ENCODE data around the gene SCN5A.

The SCN5A gene

DNA sequence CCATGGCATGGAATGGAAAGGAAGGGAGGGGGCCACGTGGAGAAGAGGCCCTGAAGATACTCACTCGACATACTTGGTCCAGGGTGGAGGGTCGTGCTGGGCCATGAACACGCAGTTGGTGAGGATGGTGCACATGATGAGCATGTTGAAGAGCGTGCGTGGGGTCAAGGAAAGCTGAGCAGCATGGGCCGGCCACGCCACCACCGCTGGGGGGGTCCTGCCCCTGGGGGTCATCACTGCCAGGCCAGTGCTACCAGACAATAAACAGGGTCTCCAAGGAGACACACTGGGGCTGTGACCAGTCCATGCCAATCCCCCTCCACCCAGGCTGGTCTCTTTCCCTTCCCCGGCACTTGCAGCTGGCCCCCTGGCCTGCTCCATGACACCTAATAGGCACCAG, 27.2 kb downstream of the SCN5A start:
- DNase-seq = no peak

DNA sequence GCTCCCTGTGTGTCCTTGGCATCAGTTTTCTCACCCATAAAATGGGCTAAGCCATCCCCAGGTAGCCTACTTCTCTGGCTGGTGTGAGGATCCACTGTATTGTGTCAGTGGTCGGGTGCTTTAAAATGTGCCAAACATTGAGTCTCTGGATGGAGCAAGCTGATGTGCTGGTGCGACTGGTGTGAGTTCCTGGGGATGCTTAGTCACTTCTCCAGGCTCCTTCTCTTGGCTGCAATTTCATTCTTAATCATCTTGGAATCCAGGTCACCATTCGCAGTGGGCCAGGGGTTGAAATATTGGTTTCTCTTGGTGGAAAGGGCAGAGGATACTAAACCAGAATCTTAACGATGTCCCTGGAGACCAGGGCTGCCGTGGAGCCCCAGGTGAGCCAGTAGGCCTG, 29.3 kb downstream of the SCN5A start:
- no peak for DNase-seq

DNA sequence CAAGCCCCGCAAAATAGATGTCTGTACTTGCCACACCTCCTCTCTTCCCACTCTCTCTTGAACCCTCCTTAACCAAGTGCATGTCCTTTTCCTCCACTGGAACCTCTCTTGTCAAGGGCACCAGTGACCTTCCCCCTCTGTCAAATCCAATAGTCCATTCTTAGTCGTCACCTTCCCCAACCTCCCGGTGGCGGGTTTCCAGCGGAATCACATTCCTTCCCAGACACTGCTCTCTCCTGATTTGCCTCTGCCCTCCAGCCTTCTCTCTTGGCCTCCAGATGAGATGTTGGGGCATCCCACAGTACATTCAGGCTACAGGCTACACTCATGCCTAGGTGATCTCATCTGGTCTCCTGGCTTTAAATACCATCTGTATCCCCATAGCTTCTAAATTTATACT, 31.1 kb downstream of the SCN5A start:
- no peak for DNase-seq

DNA sequence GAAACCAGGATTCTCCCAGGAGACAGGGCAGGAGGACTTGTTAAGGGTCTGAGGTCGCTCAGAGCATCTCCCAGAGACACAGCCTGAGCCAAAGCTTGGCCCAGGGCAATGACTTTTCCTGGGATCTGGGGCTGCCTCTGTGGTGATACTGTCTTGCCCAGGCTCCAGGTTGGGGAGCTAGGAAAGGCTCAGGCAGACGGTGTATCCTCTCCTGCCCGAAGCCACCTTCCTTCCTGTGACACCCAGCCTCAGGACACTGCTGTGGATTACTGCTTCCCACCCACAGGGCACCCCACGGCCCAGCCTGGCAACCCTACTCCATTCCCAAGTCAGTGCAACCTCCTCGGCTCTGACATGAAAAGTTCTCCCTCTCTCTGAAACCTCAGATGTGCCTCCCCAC, 31.9 kb downstream of the SCN5A start:
- no peak for DNase-seq

- DNase-seq = no peak
These were observed 32.4 kb downstream of the SCN5A start for GRCh38 chr3:38617137-38617536.

DNA sequence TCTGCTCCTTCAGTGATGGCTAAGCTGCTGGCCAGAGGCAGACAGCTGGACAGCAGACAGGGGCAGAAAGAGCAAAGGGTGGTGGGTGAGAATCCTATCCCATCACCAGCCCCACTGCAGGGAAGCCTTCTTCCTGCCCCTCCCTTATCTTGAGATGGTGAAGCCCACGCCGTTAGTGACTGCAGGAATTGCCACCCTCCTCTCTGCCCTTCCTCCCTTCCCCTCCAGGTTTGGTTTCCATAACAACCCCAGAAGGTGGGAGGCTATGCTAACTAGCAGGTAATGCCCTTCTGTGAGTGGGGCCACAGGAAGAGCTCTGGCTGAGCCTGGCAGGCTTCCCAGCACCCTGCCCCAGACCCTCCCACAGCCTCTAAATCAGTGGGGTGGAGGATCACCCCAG, 32.8 kb downstream of the SCN5A start:
- DNase-seq = no peak

GRCh38 chr3:38616111-38616510, 33.4 kb downstream of the SCN5A start:
- DNase-seq = no peak

DNA sequence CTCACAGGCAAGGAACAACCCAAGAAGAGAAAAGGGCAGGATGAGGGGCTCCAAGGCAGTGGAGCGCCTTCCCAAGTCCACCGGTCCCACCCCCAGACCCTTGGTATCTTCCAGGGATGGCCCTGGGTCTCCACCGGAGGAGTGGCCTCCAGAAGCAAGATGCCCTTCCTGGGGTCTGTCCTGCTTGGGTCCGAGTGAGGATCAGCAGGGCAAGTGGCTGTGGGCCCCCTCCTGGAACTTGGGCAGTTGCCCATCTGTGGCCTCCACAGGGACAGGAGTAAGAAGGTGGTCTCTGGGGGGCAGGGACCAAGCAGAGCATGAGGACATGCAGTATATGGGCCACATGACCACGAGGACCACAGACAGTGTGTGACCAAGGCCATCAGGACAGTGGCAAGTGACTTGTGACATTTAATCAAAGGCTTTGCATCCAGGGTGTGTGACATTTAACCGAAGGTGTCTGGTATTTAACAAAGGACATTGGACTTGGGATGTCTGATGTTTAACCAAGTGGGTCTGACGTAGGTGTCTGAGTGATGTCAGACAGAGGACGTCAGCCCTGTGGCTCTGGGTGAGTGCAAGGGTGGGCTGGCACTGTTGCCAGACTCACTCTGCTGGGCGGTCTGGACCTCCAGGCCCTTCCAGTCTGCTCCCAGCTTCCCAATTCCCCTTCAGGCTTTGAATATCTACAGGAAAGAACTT, 34.7 kb downstream of the SCN5A start:
- no peak for DNase-seq

DNA sequence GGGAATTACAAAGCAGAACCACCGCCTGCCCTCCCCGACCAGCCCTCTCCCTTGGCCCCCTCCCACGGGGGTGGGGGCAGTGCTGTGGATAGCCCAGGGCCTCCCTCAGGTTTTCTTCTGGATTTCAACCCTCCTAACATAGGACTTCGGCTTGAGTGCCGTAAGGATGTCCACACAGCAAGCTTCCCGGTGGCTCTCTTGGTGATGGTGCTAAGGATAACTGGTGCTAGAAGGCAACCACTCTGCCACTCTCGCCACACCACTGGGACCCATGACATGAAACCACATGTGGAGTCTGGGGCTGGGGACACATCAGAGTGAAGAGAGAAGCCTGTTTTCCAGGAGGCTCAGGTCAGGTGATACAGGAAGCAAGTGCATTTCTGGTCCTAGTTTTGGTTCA, 35.4 kb downstream of the SCN5A start:
- DNase-seq = no peak

- no peak for DNase-seq
These were observed 36.1 kb downstream of the SCN5A start for GRCh38 chr3:38613426-38613825.

DNA sequence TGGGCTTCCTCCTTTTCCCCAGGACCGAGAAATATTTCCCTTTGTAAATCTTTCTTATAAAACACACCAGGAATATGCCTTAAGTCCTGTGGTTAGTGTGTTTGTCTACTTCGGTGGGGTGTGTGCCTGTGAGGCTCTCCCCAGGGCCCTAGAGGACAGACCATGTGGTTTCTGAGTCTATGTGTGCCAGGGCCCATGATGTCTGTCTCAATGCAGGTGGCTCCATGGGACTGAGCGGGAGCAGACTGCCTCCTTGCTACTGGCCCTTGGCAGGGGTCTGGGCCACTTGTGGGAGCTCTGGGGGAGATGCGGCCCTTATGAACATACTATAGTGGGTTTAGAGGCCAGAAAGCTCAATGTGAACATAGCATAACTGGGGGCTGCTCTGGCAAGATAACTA, 37.6 kb downstream of the SCN5A start:
- no peak for DNase-seq

DNA sequence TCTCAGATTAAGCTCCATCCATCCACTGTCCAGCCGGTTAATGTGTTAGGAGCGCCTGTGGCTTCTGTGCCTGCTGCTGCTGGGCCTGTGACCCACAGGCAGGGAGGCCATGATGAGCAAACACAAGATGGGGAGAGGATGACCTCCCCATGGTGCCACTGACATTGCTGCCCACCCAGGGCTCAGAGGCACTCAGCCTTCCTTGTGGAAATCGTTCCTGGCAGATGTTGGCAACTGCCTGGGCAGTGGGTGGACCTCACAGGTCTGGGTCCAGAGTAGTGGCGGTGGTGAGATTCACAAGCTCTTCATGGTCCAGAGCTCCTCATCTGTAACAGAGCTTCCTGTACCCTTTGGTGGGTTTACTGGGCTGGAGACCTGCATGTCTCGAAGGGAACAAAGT, 38.6 kb downstream of the SCN5A start:
- DNase-seq = no peak

DNA sequence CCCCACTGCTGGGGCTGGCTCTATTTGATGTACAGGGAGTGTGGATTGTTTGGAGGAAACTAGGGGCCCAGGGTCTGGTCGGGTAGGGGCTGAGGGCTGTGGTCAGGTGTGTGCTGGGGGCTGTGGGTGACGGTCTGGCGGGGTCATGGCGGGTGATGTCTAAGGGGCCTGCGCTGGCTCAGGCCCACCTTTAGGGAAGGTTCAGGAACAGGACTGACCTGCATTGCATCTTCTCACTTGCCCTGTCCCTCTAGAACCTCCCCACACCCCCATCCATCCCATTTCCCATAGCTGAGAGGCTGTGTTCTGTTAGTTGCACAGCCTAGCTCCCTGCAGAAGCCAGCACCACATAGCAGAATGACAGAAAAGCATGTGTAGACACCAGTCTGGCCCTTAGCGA, 39.1 kb downstream of the SCN5A start:
- no peak for DNase-seq

- DNase-seq = no peak
These were observed 39.9 kb downstream of the SCN5A start for GRCh38 chr3:38609386-38610111.

DNA sequence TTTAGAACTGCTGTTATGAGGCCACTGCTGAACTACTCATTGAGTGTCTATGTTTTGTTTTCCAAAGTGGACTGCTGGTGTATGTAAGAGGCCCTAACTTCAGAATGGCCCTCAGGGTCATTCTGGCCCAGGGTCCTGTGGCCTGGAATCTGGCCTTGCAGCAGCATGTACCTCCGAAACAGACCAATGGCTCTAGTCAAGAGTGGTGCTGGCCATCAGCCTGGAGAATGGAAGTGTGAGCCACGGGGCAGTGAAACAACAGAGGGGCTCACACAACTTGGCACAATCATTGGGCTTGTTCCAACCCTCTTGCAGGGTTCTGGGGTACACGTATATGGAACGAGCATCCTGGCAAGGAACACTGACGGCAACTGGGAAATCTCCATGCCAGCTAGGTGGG, 40.5 kb downstream of the SCN5A start:
- DNase-seq = no peak

GRCh38 chr3:38608086-38608775, 41.3 kb downstream of the SCN5A start:
- DNase-seq = no peak

DNA sequence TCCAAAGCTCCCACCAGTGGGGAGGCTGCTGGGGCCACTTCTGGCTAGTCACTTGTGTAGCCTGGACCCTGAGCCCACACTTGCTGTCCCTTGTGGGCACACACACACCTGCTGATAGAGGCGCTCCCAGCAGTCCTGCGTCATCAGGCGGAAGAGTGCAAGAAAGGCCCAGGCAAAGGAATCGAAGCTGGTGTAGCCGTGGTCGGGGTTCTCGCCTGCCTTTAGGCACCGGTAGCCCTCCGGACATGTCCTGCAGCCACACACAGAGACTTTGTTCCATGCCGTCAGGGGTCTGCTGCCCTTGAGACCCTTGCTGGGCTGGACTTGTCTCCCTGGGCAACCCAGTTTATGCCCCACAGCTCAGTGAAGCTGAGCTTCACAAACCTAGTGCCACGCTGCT, 42.9 kb downstream of the SCN5A start:
- no peak for DNase-seq

GRCh38 chr3:38605981-38606380, 43.5 kb downstream of the SCN5A start:
- DNase-seq = no peak

DNA sequence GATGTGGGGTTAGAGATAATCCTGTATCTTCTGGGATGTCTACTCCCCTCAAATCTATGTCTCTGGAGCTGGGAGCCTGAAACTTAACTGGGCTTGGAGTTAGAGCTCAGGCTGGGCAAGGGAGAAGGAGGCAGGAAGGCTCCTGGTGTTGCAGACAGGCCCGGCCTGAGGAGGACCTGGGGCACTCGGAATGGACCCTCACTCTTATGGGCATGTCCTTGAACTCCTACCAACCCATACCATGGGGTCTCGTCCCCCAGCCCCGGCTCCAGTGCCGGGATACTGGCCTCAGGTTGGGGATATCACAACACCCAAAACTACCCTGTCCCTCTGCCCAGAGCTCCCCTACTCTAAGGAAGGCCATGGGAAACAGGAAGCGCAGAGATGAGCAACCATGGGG, 45.2 kb downstream of the SCN5A start:
- DNase-seq = no peak

DNA sequence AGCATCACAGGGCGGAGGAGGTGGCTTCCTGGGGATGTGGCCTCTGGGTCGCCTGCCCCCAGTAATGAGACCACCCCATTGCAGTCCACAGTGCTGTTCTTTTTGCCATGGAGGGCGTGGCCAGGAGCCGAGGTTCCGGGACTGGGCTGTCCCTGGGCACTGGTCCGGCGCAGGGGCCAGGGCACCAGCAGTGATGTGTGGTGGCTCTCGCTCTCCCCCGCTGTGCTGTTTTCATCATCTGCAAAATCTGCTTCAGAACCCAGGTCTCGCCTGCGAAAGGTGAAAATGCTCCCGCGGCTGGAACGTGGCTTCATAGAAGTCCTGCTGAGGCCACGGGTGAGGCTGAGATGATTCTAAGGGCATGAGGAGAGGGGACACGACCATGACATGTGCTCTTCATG, 45.8 kb downstream of the SCN5A start:
- no peak for DNase-seq

- no peak for DNase-seq
These were observed 46.8 kb downstream of the SCN5A start for GRCh38 chr3:38602576-38603250.

- DNase-seq = no peak
These were observed 47.4 kb downstream of the SCN5A start for GRCh38 chr3:38601956-38602550.

DNA sequence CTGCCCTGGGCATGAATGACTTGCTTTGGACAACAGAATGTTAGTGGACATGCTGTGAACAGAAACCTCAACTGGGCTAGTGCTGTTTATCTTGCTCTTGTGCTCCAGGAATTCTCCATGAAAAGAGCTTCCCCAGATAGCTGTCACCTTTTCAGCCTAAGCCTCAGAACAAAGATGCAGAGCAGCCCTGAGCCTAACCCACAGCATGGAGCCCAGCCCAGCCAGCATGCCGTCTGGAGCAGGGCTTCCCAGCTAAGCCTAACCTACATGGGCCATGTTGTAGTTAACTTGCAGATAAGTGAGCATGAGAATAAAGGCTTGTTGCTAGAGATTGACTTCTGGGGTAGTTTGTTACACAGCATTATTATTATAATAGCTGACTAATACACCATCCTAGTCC, 48.9 kb downstream of the SCN5A start:
- no peak for DNase-seq

All from activated naive CD4-positive, alpha-beta T cell treated with anti-CD3 and anti-CD28 coated beads, Interleukin-2, amount 50 U/mL, for 16 hours (primary cell).